Measurements from ENCODE around the gene SLC44A3. TPM values are rescaled to one million over a fixed set of nuclear protein-coding genes. Genes with fewer than 3 reads are reported as not detected.

The SLC44A3 gene
- total RNA-seq, 1 donor from 2014 or later = 0.22 TPM

- intact Hi-C loops (cut with micrococcal nuclease) = no loop called here
These were observed 21.0 kb upstream of the SLC44A3 start for GRCh38 chr1:94799206-94799605.

GRCh38 chr1:94801919-94802546 lies 18.1 kb upstream of the SLC44A3 start:
- intact Hi-C loops (cut with micrococcal nuclease) = loop anchor here (1.0 to 10.0 kb wide), 4 partner anchors 288 to 765 kb away; partner anchors contain the start of genes ARHGAP29 and RWDD3

GRCh38 chr1:94803106-94803505 lies 17.1 kb upstream of the SLC44A3 start:
- intact Hi-C loops (cut with micrococcal nuclease) = loop anchor here (5.0 to 10.0 kb wide), 3 partner anchors 429 to 766 kb away; partner anchors contain the start of genes ARHGAP29 and RWDD3

- intact Hi-C loops (cut with micrococcal nuclease) = loop anchor here (5.0 to 10.0 kb wide), 3 partner anchors 429 to 766 kb away; partner anchors contain the start of genes ARHGAP29 and RWDD3
These were observed 16.4 kb upstream of the SLC44A3 start for GRCh38 chr1:94803517-94804441.

GRCh38 chr1:94804442-94804837 lies 15.7 kb upstream of the SLC44A3 start:
- intact Hi-C loops (cut with micrococcal nuclease) = loop anchor here (5.0 to 10.0 kb wide), 3 partner anchors 428 to 767 kb away; partner anchors contain the start of genes ARHGAP29 and RWDD3

GRCh38 chr1:94805912-94806311 lies 14.2 kb upstream of the SLC44A3 start:
- intact Hi-C loops (cut with micrococcal nuclease) = loop anchor here (1.0 to 10.0 kb wide), 7 partner anchors 204 to 759 kb away; partner anchors contain the start of genes ABCD3 and ARHGAP29

- intact Hi-C loops (cut with micrococcal nuclease) = loop anchor here (1.0 to 10.0 kb wide), 7 partner anchors 204 to 759 kb away; partner anchors contain the start of genes ABCD3 and ARHGAP29
These were observed 13.7 kb upstream of the SLC44A3 start for GRCh38 chr1:94806441-94806871.

- intact Hi-C loops (cut with micrococcal nuclease) = loop anchor here (2.0 to 10.0 kb wide), 4 partner anchors 206 to 761 kb away; partner anchors contain the start of genes ABCD3 and ARHGAP29
These were observed 12.2 kb upstream of the SLC44A3 start for GRCh38 chr1:94807742-94808491.

GRCh38 chr1:94808669-94809068 lies 11.5 kb upstream of the SLC44A3 start:
- intact Hi-C loops (cut with micrococcal nuclease) = loop anchor here (5.0 to 10.0 kb wide), 3 partner anchors 206 to 761 kb away; partner anchors contain the start of gene ARHGAP29

GRCh38 chr1:94812985-94813384 lies 7.2 kb upstream of the SLC44A3 start:
- intact Hi-C loops (cut with micrococcal nuclease) = no loop called here

- intact Hi-C loops (cut with micrococcal nuclease) = no loop called here
These were observed 4.1 kb upstream of the SLC44A3 start for GRCh38 chr1:94816030-94816429.

GRCh38 chr1:94817712-94818111 lies 2.4 kb upstream of the SLC44A3 start:
- intact Hi-C loops (cut with micrococcal nuclease) = no loop called here

GRCh38 chr1:94819238-94819944 lies 766 bp upstream of the SLC44A3 start:
- intact Hi-C loops (cut with micrococcal nuclease) = no loop called here

- intact Hi-C loops (cut with micrococcal nuclease) = no loop called here
These were observed 779 bp downstream of the SLC44A3 start for GRCh38 chr1:94820936-94821335.

GRCh38 chr1:94821636-94822305 lies 1.6 kb downstream of the SLC44A3 start:
- intact Hi-C loops (cut with micrococcal nuclease) = no loop called here

- intact Hi-C loops (cut with micrococcal nuclease) = no loop called here
These were observed 3.0 kb downstream of the SLC44A3 start for GRCh38 chr1:94823116-94823515.

- intact Hi-C loops (cut with micrococcal nuclease) = no loop called here
These were observed 5.8 kb downstream of the SLC44A3 start for GRCh38 chr1:94825936-94826335.

GRCh38 chr1:94827434-94827833 lies 7.3 kb downstream of the SLC44A3 start:
- intact Hi-C loops (cut with micrococcal nuclease) = no loop called here

GRCh38 chr1:94828251-94828650 lies 8.1 kb downstream of the SLC44A3 start:
- intact Hi-C loops (cut with micrococcal nuclease) = no loop called here

GRCh38 chr1:94831641-94832040 lies 11.5 kb downstream of the SLC44A3 start:
- intact Hi-C loops (cut with micrococcal nuclease) = no loop called here

Measured in T-helper 1 cell treated with Interleukin-12 subunit alpha and Interleukin-12 subunit beta and Interleukin-4 antibody, amounts not matched to agents 30 ng/mL and 1 ng/mL, for 36 hours (primary cell).